ENCODE data around the gene LSAMP. TPM values are rescaled to one million over a fixed set of nuclear protein-coding genes. Genes with fewer than 3 reads are reported as not detected.

LSAMP gene
- total RNA-seq, 1 donor from 2014 or later: 0.11 TPM

- no peak for TF ChIP-seq CTCF (IDR thresholded peaks at IDR 0.05)
- Histone ChIP-seq H3K4me3 (no peak overlapping the region), H3K36me3 (no peaks in the 10 kb centered on the region), H3K9me3 (no peaks in the 10 kb centered on the region), H3K27me3 (no peaks in the 10 kb centered on the region), H3K4me1 (no peaks in the 10 kb centered on the region), H3K27ac (no peak overlapping the region)
- intact Hi-C loops (cut with DNase I): no loop called here
- no peak for DNase-seq (ENCODE audit: low spot score in 2 of 2)
These were observed 498.0 kb downstream of the LSAMP start for GRCh38 chr3:115947325-115947724.

GRCh38 chr3:115943579-115943978, 501.7 kb downstream of the LSAMP start:
- no peak for DNase-seq (ENCODE audit: low spot score in 2 of 2)
- no peaks in the 10 kb centered on the region for H3K27me3 ChIP-seq
- H3K4me1 ChIP-seq: no peaks in the 10 kb centered on the region
- H3K4me3 ChIP-seq: no peak overlapping the region
- no peak overlapping the region for H3K27ac ChIP-seq
- intact Hi-C loops (cut with DNase I): no loop called here
- no peaks in the 10 kb centered on the region for H3K9me3 ChIP-seq
- H3K36me3 ChIP-seq: no peaks in the 10 kb centered on the region
- no peak for TF ChIP-seq CTCF (IDR thresholded peaks at IDR 0.05)

DNA sequence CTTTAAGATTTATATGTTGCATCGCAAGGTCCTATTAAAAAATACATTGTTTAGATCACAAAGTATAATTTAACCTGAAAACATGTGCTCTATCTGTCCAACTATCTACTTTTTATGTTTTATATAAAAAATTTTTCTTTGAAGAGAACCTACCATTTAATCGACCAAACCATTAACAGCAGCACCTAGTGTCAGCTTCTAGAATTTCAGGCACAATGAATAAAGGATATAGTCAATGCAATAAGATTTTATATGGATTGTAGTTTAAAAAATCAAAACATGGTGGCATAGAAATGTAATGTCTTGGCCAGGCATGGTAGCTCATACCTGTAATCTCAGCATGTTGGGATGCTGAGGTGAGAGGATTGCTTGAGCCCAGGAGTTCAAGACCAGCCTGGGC, 508.2 kb downstream of the LSAMP start:
- no peaks in the 10 kb centered on the region for H3K9me3 ChIP-seq
- no peaks in the 10 kb centered on the region for H3K4me1 ChIP-seq
- no peak overlapping the region for H3K27ac ChIP-seq
- no peak for DNase-seq (ENCODE audit: low spot score in 2 of 2)
- no peaks in the 10 kb centered on the region for H3K27me3 ChIP-seq
- intact Hi-C loops (cut with DNase I): no loop called here
- H3K36me3 ChIP-seq: no peaks in the 10 kb centered on the region
- TF ChIP-seq CTCF (IDR thresholded peaks at IDR 0.05): no peak
- H3K4me3 ChIP-seq: no peak overlapping the region

GRCh38 chr3:115932807-115933206, 512.5 kb downstream of the LSAMP start:
- Histone ChIP-seq H3K4me3 (no peak overlapping the region), H3K9me3 (no peaks in the 10 kb centered on the region), H3K4me1 (no peaks in the 10 kb centered on the region), H3K27ac (no peak overlapping the region), H3K27me3 (no peaks in the 10 kb centered on the region), H3K36me3 (no peaks in the 10 kb centered on the region)
- intact Hi-C loops (cut with DNase I): no loop called here
- no peak for DNase-seq (ENCODE audit: low spot score in 2 of 2)
- TF ChIP-seq CTCF (IDR thresholded peaks at IDR 0.05): no peak

- no peak overlapping the region for H3K27ac ChIP-seq
- H3K36me3 ChIP-seq: no peaks in the 10 kb centered on the region
- no peaks in the 10 kb centered on the region for H3K4me1 ChIP-seq
- DNase-seq (ENCODE audit: low spot score in 2 of 2): no peak
- no peaks in the 10 kb centered on the region for H3K9me3 ChIP-seq
- TF ChIP-seq CTCF (IDR thresholded peaks at IDR 0.05): no peak
- intact Hi-C loops (cut with DNase I): no loop called here
- no peaks in the 10 kb centered on the region for H3K27me3 ChIP-seq
- no peak overlapping the region for H3K4me3 ChIP-seq
These were observed 513.7 kb downstream of the LSAMP start for GRCh38 chr3:115931581-115931980.

- no peaks in the 10 kb centered on the region for H3K36me3 ChIP-seq
- H3K4me3 ChIP-seq: no peak overlapping the region
- no peak overlapping the region for H3K27ac ChIP-seq
- H3K9me3 ChIP-seq: no peaks in the 10 kb centered on the region
- no peaks in the 10 kb centered on the region for H3K27me3 ChIP-seq
- DNase-seq (ENCODE audit: low spot score in 2 of 2): no peak
- no peak for TF ChIP-seq CTCF (IDR thresholded peaks at IDR 0.05)
- H3K4me1 ChIP-seq: no peaks in the 10 kb centered on the region
- intact Hi-C loops (cut with DNase I): no loop called here
These were observed 514.4 kb downstream of the LSAMP start for GRCh38 chr3:115930922-115931321.

Measured in ascending aorta (tissue), 2 donors.